Measurements from ENCODE around the gene EIF4G1. TPM values are rescaled to one million over a fixed set of nuclear protein-coding genes. Genes with fewer than 3 reads are reported as not detected.
A peak's percentile ranks its signal among the peaks of the same experiment; 100 is the strongest.

Gene EIF4G1
- total RNA-seq, 4 donors from 2014 or later: 233 to 431 (median 300) TPM

DNA sequence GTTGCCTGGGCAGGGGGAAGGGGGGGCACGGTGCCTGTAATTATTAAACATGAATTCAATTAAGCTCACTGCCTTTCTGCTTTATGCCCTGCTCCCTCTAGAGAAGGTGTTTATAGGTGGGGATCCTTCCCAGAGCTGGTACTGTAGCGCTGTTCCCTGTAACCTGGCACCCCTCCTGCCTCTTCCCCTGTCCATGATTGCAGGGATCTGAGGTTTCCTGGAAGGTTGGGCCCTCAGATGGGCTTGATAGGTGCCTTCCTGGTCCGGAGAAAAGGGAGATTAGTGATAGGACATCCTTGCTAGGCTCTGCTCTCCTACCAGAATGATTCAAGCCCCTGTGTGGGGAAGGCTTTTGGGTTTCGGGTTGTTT is 20.9 kb downstream of the EIF4G1 start:
- H3K36me3 ChIP-seq: peaks cover 0 to 51% of the 10 kb centered on the region in 2 donors
- peak overlapping the region; percentile 94 to 99 (median 98) for H3K27ac ChIP-seq
- ATAC-seq: no peak
- peaks cover 0 to 72% (median 30%) of the 10 kb centered on the region in 3 donors for H3K4me1 ChIP-seq
- 31% methylated on average over 3 of the region's 4 CpGs; no CpG with 5 or more reads in 1 of the 2 donors for whole genome bisulfite sequencing, 2 donors (ENCODE audit: low coverage in 1 of 2)
- peak overlapping the region in 1 of 2 donors; percentile 92 for H3K4me3 ChIP-seq
- TF ChIP-seq EP300 (IDR thresholded peaks at IDR 0.05): no peak
- TF ChIP-seq POLR2A (IDR thresholded peaks at IDR 0.05): no peak
- TF ChIP-seq, protein P1, sequence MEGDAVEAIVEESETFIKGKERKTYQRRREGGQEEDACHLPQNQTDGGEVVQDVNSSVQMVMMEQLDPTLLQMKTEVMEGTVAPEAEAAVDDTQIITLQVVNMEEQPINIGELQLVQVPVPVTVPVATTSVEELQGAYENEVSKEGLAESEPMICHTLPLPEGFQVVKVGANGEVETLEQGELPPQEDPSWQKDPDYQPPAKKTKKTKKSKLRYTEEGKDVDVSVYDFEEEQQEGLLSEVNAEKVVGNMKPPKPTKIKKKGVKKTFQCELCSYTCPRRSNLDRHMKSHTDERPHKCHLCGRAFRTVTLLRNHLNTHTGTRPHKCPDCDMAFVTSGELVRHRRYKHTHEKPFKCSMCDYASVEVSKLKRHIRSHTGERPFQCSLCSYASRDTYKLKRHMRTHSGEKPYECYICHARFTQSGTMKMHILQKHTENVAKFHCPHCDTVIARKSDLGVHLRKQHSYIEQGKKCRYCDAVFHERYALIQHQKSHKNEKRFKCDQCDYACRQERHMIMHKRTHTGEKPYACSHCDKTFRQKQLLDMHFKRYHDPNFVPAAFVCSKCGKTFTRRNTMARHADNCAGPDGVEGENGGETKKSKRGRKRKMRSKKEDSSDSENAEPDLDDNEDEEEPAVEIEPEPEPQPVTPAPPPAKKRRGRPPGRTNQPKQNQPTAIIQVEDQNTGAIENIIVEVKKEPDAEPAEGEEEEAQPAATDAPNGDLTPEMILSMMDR (IDR thresholded peaks at IDR 0.05): no peak
- no peak for TF ChIP-seq POLR2AphosphoS5 (IDR thresholded peaks at IDR 0.05)
- no peaks in the 10 kb centered on the region for H3K9me3 ChIP-seq
- no peaks in the 10 kb centered on the region for H3K27me3 ChIP-seq

GRCh38 chr3:184335661-184336546 is 21.5 kb downstream of the EIF4G1 start:
- ATAC-seq: peak; percentile 76
- no peaks in the 10 kb centered on the region for H3K9me3 ChIP-seq
- H3K27ac ChIP-seq: peak overlapping the region; percentile 94 to 99 (median 98)
- H3K27me3 ChIP-seq: no peaks in the 10 kb centered on the region
- WGBS, 2 donors (ENCODE audit: low coverage in 1 of 2): 3% methylated on average over 8 of the region's 77 CpGs; no CpG with 5 or more reads in 1 of the 2 donors
- peaks cover 0 to 78% (median 30%) of the 10 kb centered on the region in 3 donors for H3K4me1 ChIP-seq
- peaks cover 0 to 45% of the 10 kb centered on the region in 2 donors for H3K36me3 ChIP-seq
- H3K4me3 ChIP-seq: peak overlapping the region; percentile 89 to 92
- peak; percentile 70 to 78 for TF ChIP-seq POLR2A (IDR thresholded peaks at IDR 0.05)
- TF ChIP-seq, protein P1 (IDR thresholded peaks at IDR 0.05): no peak
- TF ChIP-seq POLR2AphosphoS5 (IDR thresholded peaks at IDR 0.05): peak; percentile 90
- no peak for TF ChIP-seq EP300 (IDR thresholded peaks at IDR 0.05)

- WGBS, 2 donors (ENCODE audit: low coverage in 1 of 2): 0% methylated on average over 1 of the region's 17 CpGs
- TF ChIP-seq POLR2AphosphoS5 (IDR thresholded peaks at IDR 0.05) (peak; percentile 45), POLR2A (IDR thresholded peaks at IDR 0.05) (no peak), EP300 (IDR thresholded peaks at IDR 0.05) (no peak)
- TF ChIP-seq, protein P1 (IDR thresholded peaks at IDR 0.05): no peak
- Histone ChIP-seq H3K36me3 (peaks cover 0 to 42% of the 10 kb centered on the region in 2 donors), H3K9me3 (no peaks in the 10 kb centered on the region), H3K4me3 (peak overlapping the region; percentile 89 to 92), H3K4me1 (peaks cover 0 to 78% (median 30%) of the 10 kb centered on the region in 3 donors), H3K27me3 (no peaks in the 10 kb centered on the region), H3K27ac (peak overlapping the region; percentile 94 to 99 (median 98))
- peak; percentile 52 for ATAC-seq
Observed at GRCh38 chr3:184336547-184337398, 22.4 kb downstream of the EIF4G1 start.

DNA sequence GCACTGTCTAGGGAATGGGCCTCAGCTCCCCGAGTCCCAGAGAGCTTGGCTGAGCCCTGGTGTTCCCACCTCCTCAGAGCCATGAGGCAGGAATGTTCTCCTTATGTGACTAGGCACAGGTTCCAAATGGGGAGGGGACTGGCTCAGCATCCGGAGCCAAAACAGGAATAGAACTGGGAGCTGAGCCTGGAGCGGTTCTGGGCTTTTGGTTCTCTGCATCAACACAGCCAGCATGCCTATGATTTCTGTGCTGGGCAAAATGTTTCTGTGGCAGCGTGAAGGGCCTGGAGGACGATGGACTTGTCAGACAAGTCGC is 23.0 kb downstream of the EIF4G1 start, which contains the start of gene FAM131A:
Gene FAM131A (plus strand): TSS at position 202 of the 316 bp plus-strand sequence. CDS start 31 bp downstream, at position 233.
- 12 to 21% methylated on average over 5 of the region's 6 CpGs for whole genome bisulfite sequencing, 2 donors (ENCODE audit: low coverage in 1 of 2)
- ATAC-seq: peak; percentile 68
- peak within 1 kb of the TSS; percentile 89 to 92 for H3K4me3 ChIP-seq
- peaks cover 0 to 72% (median 30%) of the 10 kb centered on the region in 3 donors for H3K4me1 ChIP-seq
- H3K27me3 ChIP-seq: no peaks in the 10 kb centered on the region
- H3K27ac ChIP-seq: peak within 1 kb of the TSS; percentile 94 to 99 (median 98)
- peaks cover 0 to 42% of the 10 kb centered on the region in 2 donors for H3K36me3 ChIP-seq
- H3K9me3 ChIP-seq: no peaks in the 10 kb centered on the region
- peak; percentile 79 for TF ChIP-seq POLR2AphosphoS5 (IDR thresholded peaks at IDR 0.05)
- TF ChIP-seq POLR2A (IDR thresholded peaks at IDR 0.05): peak; percentile 20 to 42
- TF ChIP-seq, protein P1 (IDR thresholded peaks at IDR 0.05): peak in 2 of 4 experiments; percentile 28 to 42
- TF ChIP-seq EP300 (IDR thresholded peaks at IDR 0.05): no peak

Data from gastroesophageal sphincter (tissue), 4 donors.